ENCODE measurements around the gene SLC44A3.

Gene SLC44A3

DNA sequence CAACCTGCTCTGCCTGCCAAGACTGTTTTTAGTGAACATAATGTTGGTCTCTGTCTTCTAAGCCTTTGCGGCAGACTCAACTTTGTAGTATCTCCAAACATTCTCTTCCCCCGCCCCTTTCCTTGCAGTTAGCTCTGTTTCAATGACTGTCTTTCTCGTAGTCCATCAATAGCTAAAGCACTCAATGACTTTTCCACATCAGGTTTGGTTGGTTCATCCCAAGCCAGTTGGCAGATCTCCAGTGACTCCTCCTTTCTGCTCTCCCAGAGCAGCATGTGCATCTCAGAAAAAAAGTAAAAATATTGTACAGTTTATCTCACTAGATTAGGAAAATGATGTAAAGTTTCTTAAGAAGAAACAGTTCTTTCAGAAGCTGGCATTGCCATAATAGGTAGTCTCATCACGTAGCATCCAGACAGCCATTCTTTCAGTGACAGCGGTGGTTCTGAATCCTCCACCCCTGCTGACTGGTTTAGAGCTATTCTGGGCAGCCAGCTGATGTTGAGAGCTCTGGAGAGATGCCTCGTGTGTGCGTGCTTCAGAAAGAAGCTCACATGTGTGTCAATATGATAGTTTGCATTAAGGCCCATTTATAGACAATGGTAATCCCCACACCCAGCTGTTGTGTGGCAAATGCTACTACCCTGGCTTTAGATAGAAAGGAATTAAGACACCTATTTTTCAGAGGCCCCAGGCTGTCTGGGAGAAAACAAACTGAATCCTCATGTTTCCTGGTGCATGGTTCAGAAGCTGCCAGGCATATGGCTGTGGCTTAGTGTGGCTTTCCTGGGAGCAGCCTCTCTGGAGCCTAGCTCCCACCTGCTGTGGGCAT lies 53.6 kb downstream of the SLC44A3 start:
- DNase-seq (ENCODE audit: low read depth, low spot score), result no peak

GRCh38 chr1:94874423-94874822 lies 54.3 kb downstream of the SLC44A3 start:
- DNase-seq (ENCODE audit: low read depth, low spot score), result no peak

- no peak for DNase-seq (ENCODE audit: low read depth, low spot score)
Measured at GRCh38 chr1:94875794-94876193, 55.6 kb downstream of the SLC44A3 start.

DNA sequence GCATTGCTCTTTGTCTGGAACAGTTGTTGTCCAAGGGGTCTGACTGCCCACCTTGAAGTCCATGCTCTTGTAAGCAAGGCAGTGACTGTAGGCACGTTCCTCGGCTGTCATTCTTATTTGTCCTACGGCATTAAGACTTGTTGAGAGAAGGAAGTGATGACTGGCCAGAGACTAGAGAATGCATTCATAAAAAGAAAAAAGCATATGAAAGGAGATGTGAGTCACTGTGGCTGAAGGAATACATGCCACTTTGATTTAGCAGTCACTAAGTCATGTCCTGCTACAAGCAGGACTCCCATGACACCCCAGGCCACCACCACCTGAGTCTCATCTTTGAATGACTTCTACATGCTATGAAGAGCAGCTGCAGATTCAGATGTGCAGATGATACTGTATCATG lies 56.2 kb downstream of the SLC44A3 start:
- no peak for DNase-seq (ENCODE audit: low read depth, low spot score)

DNA sequence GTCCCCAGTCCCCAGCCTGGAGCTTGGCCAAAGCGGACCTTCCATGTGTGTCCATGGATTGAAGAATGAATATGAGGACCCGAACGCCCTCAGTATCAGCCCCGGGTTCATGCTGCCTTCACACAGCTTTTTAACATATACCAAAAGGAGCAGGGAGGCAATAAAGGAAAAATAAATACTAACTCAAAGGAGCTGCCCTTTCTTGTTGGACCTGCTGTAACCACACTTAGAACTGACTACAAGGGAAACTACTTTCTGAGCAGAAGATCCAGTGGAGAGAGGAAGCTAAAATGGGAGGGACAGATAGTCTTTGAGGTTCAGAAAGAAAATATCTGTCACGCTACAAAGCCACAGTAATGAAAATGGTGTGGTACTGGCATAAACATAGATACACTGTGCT lies 58.2 kb downstream of the SLC44A3 start:
- DNase-seq (ENCODE audit: low read depth, low spot score), result no peak

DNA sequence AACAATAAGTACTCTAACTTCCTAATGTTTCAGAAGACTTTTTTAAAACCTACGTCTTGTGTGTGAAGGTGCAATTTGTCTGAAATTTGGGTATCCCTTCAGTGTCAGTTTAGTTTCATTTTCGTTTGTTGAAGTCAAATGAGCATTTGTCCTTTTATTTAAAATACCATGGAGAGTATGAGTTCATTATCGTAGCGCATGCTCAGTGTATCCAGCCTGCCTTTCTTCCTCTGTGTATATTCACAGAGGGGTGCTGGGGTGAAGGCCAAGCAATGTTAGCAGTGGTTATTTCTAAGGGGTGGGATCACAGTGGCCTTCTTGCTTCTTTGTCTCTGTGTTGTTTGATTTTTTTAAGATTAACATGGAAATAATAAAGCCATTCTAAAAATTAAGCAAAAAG lies 63.5 kb downstream of the SLC44A3 start:
- DNase-seq (ENCODE audit: low read depth, low spot score), result peak; percentile 77

- DNase-seq (ENCODE audit: low read depth, low spot score), result peak; percentile 93
Measured at GRCh38 chr1:94884106-94884505, 63.9 kb downstream of the SLC44A3 start.

- peak; percentile 54 for DNase-seq (ENCODE audit: low read depth, low spot score)
Measured at GRCh38 chr1:94884507-94884906, 64.3 kb downstream of the SLC44A3 start.

DNA sequence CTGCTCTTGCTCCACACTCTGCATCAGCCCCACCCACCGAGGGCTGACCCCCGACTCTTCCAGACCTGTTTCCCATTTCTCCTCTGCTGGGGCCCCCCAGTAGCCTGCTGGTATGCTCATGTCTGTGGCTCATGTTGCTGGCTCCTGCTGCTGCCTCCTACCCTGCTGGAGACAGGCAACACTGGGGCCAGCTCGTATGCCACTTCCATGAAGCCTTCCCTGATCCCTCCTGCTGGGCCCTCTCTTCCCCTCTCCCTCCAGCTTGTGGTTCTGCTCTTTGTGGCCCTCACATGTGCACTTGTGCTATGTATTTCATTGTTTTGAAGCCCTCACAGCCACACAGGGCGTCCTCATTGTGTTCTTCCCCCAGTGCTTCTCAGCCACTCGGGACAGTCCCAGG lies 66.2 kb downstream of the SLC44A3 start:
- DNase-seq (ENCODE audit: low read depth, low spot score), result no peak

GRCh38 chr1:94887106-94887505 lies 66.9 kb downstream of the SLC44A3 start:
- no peak for DNase-seq (ENCODE audit: low read depth, low spot score)

DNA sequence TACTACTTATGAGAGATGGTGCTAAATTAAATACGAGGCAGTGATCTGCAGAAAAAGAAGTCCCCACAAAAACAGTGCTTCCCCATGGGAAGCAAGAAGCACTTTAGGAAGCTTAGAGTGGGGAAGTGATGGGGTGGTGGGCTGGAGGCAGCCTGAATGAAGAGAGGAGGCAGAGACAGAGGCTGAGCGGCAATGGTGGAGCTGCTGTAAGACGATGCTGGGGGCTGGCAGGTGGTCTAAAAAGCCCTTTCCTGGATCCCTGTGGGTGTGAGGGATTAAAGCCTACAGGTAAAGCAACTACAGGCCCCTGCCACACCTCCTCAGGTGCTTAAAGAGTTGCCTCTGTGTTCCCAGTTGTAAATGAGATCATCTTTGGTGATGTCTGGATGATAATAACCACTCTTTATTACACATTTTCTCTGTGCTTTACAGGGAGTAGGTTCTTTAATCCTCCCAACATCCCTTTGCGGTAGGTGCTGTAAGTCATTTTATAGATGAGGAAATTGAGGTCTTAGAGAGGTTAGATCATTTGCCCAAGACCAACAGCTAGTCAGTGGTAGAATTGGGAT lies 67.5 kb downstream of the SLC44A3 start:
- no peak for DNase-seq (ENCODE audit: low read depth, low spot score)

DNA sequence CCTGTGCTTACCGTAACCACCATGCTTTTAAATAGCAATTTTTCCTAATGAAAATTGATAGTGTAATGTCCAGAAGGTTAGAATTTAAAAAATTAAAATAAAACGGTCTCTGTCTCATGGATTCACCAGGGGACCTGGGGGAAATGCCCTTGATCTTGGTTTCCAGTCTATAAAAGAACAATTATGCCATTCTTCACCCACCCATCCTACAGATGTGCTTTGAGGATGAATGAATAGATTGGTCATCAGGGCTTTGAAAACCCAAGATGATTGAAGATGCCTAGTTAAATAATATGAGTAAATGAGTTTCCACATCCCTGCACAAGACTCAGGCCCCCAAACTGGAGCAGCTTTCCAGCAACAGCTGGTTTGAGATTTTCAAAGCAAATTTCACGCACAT lies 68.0 kb downstream of the SLC44A3 start:
- no peak for DNase-seq (ENCODE audit: low read depth, low spot score)

DNA sequence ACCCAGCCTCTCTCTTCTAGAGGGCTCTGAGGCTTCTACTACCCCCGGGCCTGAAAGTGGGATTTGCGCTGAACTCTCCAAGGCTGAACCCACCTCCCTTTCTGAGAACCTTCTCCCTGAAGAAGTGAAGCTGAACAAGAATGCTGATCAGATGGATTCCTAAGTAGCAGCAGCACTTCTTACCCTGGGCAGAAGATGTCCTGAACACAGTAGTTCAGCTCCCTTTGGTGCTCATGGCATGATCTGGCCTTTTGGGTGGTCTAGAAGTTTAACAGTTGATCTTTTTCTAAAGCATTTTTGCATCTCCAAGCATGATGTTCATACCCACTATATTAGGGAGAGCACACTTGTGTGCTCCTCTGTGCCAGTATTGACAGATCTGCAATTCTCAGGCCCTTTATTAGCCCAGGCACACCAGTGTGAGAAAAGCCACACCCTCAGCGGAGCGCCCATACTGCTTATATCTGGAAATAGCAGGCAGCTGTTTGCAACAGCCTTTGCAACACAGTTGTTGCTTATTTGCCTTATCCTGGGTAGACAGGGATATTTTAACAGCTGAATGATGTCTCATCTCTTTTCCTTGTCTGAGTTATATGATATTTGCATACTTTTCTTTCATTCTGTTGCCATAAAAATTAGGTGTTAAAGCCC lies 72.6 kb downstream of the SLC44A3 start:
- DNase-seq (ENCODE audit: low read depth, low spot score), result no peak

- no peak for DNase-seq (ENCODE audit: low read depth, low spot score)
Measured at GRCh38 chr1:94894630-94895029, 74.5 kb downstream of the SLC44A3 start.

DNA sequence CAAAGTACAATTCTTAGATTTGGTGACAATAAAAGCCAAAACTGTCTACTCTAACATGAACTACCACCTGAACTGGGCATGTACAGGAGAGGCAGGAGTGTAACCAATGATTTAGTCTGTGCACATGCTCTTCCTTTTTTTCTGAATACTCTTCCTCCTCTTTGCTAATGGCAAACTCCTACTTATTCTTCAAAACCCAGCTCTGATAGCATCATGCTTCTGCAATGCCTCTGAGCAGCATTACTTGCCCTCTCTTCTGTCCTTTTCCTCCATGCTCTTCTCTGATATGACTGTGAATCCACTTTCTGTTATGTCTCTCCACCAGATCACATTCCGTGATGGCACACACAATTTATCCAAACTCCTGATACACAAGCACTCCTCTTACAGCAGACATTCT lies 75.4 kb downstream of the SLC44A3 start:
- no peak for DNase-seq (ENCODE audit: low read depth, low spot score)

- no peak for DNase-seq (ENCODE audit: low read depth, low spot score)
Measured at GRCh38 chr1:94898491-94899385, 78.6 kb downstream of the SLC44A3 start.

- DNase-seq (ENCODE audit: low read depth, low spot score), result no peak
Measured at GRCh38 chr1:94899756-94900155, 79.6 kb downstream of the SLC44A3 start.

DNA sequence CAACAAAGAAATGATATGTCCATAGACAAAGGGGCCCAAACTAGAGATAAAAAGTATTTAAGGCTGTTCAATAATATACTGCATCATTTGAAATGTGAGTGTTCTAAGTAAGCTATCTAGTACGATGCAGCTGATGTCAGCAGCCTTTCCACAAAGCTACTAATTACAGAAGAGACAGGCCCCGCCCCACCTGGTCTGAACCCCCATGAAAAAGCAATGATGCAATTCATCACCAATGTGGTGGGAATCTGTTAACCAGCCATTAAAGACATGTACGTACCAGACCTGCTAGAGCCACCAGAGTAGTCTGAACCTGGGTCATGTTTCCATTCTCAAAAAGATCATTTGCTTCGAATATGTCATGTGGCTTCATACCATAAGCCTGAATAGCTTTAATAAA lies 81.7 kb downstream of the SLC44A3 start:
- no peak for DNase-seq (ENCODE audit: low read depth, low spot score)

DNA sequence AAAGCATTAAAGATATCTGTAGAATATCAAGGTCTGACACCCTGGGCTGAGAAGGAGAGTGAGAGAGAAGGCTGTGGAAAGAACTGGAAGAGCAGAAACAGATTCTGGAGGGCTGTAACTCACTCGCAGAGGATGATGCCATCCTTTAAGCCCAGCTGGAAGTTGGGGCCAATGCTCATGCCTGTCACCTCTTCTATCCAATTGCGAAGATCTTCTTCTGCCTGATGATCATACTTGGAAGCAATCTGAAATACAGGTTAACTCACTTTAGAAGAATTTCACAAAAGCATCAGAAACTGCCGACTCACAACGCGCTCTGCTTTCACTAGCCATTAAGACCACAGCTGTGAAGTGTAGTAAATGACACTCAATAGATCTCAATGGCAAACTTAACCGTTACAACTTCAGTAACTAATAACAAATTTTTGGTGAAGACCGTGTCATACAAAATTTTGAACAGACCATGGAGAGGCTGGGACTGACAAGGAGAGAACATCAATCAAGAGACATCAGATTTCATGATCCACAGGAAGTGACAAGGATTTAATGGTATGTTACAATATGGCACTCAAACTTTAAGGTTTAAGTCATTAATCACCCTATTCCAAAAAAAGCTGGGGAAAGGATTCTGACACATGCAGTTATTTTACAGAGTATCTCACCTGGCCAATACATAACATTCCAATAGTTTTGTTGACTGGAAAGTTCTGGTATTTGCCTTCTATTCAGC lies 83.3 kb downstream of the SLC44A3 start:
- no peak for DNase-seq (ENCODE audit: low read depth, low spot score)

GRCh38 chr1:94905207-94905606 lies 85.0 kb downstream of the SLC44A3 start:
- no peak for DNase-seq (ENCODE audit: low read depth, low spot score)

GRCh38 chr1:94906382-94906781 lies 86.2 kb downstream of the SLC44A3 start:
- DNase-seq (ENCODE audit: low read depth, low spot score), result no peak

Measured in astrocyte of the hippocampus (primary cell).